Mesendoderm (in vitro differentiated cells): Measurements from ENCODE around the gene PCDH19.

Source experiments
- DNase-seq: peaks from one replicate; pipeline ENCODE4 v3.0.0; 2013
- H2AK5ac ChIP-seq: 2 replicates; pipeline ENCODE4 v1.6.1; 2013; ENCODE audit warnings: low read length, inconsistent platforms
- H2BK120ac ChIP-seq: 2 replicates; pipeline ENCODE4 v1.6.1; 2013; ENCODE audit warnings: low read depth, mild to moderate bottlenecking, low read length, moderate library complexity, mixed read lengths
- H2BK15ac ChIP-seq: replicated peaks from 2 replicates; pipeline ENCODE4 v1.6.1; 2013; ENCODE audit warnings: low read depth, mild to moderate bottlenecking, moderate library complexity
- H2BK5ac ChIP-seq: 2 replicates; pipeline ENCODE4 v1.6.1; 2013; ENCODE audit warnings: low read length, inconsistent platforms
- H3K18ac ChIP-seq: 2 replicates; pipeline ENCODE4 v1.6.1; 2013; ENCODE audit warnings: mild to moderate bottlenecking, low read length, mixed read lengths
- H3K23ac ChIP-seq: one replicate; pipeline ENCODE4 v1.6.1; 2013; ENCODE audit warnings: low read length
- H3K27ac ChIP-seq: 2 replicates; pipeline ENCODE4 v1.5.1; 2013; ENCODE audit warnings: low read depth, mild to moderate bottlenecking, inconsistent platforms, low read length, moderate library complexity
- H3K27me3 ChIP-seq: 2 replicates; pipeline ENCODE4 v1.6.1; 2013; ENCODE audit warnings: low read length, control low read depth, mild to moderate bottlenecking, inconsistent platforms; ENCODE audit not compliant: insufficient read depth, poor library complexity
- H3K36me3 ChIP-seq: 2 replicates; pipeline ENCODE4 v1.6.1; 2013; ENCODE audit warnings: low read length, inconsistent platforms; ENCODE audit not compliant: control insufficient read depth, insufficient read depth
- H3K4ac ChIP-seq: one replicate; pipeline ENCODE4 v1.6.1; 2013; ENCODE audit warnings: low read depth, mild to moderate bottlenecking, low read length, moderate library complexity
- H3K4me1 ChIP-seq: 2 replicates; pipeline ENCODE4 v1.6.1; 2013; ENCODE audit warnings: low read depth, low read length, inconsistent platforms; ENCODE audit not compliant: control insufficient read depth
- H3K4me2 ChIP-seq: 2 replicates; pipeline ENCODE4 v1.6.1; 2013; ENCODE audit warnings: low read length
- H3K4me3 ChIP-seq: 2 replicates; pipeline ENCODE4 v1.5.1; 2013; ENCODE audit warnings: mild to moderate bottlenecking, low read length
- H3K56ac ChIP-seq: one replicate; pipeline ENCODE4 v1.6.1; 2013; ENCODE audit warnings: low read length
- H3K79me1 ChIP-seq: 2 replicates; pipeline ENCODE4 v1.6.1; 2013; ENCODE audit warnings: low read length, inconsistent platforms
- H3K79me2 ChIP-seq: 2 replicates; pipeline ENCODE4 v1.6.1; 2013; ENCODE audit warnings: mild to moderate bottlenecking, low read length; ENCODE audit not compliant: control insufficient read depth, insufficient read depth
- H3K9ac ChIP-seq: 2 replicates; pipeline ENCODE4 v1.6.1; 2013; ENCODE audit warnings: low read length, inconsistent platforms
- H4K5ac ChIP-seq: one replicate; pipeline ENCODE4 v1.6.1; 2013; ENCODE audit warnings: low read length
- H4K8ac ChIP-seq: one replicate; pipeline ENCODE4 v1.6.1; 2013; ENCODE audit warnings: low read depth, mild to moderate bottlenecking, control low read depth, low read length, moderate library complexity
- WGBS: extraction: QIAGEN DNeasy Blood & Tissue Kit; methylation state at CpG from one replicate; pipeline ENCODE4 v1.1.7; 2013; ENCODE audit warnings: low lambda C conversion rate, missing lambda C conversion rate; ENCODE audit not compliant: insufficient coverage; ENCODE audit errors: extremely low coverage; 5-methylcytosine and 5-hydroxymethylcytosine counted together

PCDH19 gene

GRCh38 chrX:100316987-100317386 lies 93.1 kb downstream of the PCDH19 start:
- Histone ChIP-seq H3K56ac (no peak overlapping the region), H3K4me1 (no peaks in the 10 kb centered on the region), H4K8ac (no peak overlapping the region), H3K27ac (no peak overlapping the region), H3K36me3 (no peaks in the 10 kb centered on the region), H3K27me3 (no peaks in the 10 kb centered on the region), H2BK15ac (no peak overlapping the region), H3K79me2 (no peaks in the 10 kb centered on the region), H3K4ac (no peak overlapping the region), H2BK120ac (no peak overlapping the region), H2AK5ac (no peak overlapping the region), H4K5ac (no peak overlapping the region), H2BK5ac (no peak overlapping the region), H3K18ac (no peak overlapping the region), H3K9ac (no peak overlapping the region), H3K79me1 (no peaks in the 10 kb centered on the region), H3K4me3 (no peak overlapping the region), H3K23ac (no peak overlapping the region), H3K4me2 (no peak overlapping the region)
- WGBS: no CpG with 5 or more reads among the region's 3 CpGs
- DNase-seq: no peak

DNA sequence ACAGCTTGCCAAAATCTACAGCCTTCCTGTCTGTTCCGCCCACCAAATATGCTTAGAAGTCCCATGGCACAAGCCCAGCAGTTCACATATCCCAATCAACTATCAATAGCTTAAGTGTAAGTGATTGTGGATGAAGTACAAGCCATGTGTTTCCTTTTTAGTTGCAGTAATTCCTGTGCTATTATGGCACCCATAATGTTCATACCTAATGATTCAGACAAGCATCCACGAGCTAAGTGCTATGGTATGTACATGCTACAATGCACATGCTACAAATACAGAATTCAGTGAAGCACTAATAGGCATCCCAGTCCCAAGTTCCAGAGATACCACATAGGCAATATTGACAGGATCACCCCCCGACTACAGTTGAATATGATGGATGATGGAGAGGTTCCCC lies 94.5 kb downstream of the PCDH19 start:
- Histone ChIP-seq H3K23ac (no peak overlapping the region), H2BK15ac (no peak overlapping the region), H2BK120ac (no peak overlapping the region), H3K18ac (no peak overlapping the region), H3K4ac (no peak overlapping the region), H2BK5ac (no peak overlapping the region), H3K9ac (no peak overlapping the region), H3K27ac (no peak overlapping the region), H3K27me3 (no peaks in the 10 kb centered on the region), H3K56ac (no peak overlapping the region), H3K36me3 (no peaks in the 10 kb centered on the region), H3K79me2 (no peaks in the 10 kb centered on the region), H2AK5ac (no peak overlapping the region), H3K4me2 (no peak overlapping the region), H4K5ac (no peak overlapping the region), H3K4me3 (no peak overlapping the region), H3K4me1 (no peaks in the 10 kb centered on the region), H4K8ac (no peak overlapping the region), H3K79me1 (no peaks in the 10 kb centered on the region)
- no peak for DNase-seq
- no CpG with 5 or more reads among the region's 3 CpGs for WGBS

- Histone ChIP-seq H3K4me1 (no peaks in the 10 kb centered on the region), H4K5ac (no peak overlapping the region), H2AK5ac (no peak overlapping the region), H3K4ac (no peak overlapping the region), H3K27ac (no peak overlapping the region), H2BK15ac (no peak overlapping the region), H3K23ac (no peak overlapping the region), H3K79me2 (no peaks in the 10 kb centered on the region), H2BK5ac (no peak overlapping the region), H3K4me2 (no peak overlapping the region), H2BK120ac (no peak overlapping the region), H3K27me3 (no peaks in the 10 kb centered on the region), H3K9ac (no peak overlapping the region), H3K56ac (no peak overlapping the region), H3K36me3 (no peaks in the 10 kb centered on the region), H3K4me3 (no peak overlapping the region), H4K8ac (no peak overlapping the region), H3K18ac (no peak overlapping the region), H3K79me1 (no peaks in the 10 kb centered on the region)
- no peak for DNase-seq
- WGBS: no CpG with 5 or more reads among the region's 2 CpGs
Measured at GRCh38 chrX:100299559-100299958, 110.5 kb downstream of the PCDH19 start.

DNA sequence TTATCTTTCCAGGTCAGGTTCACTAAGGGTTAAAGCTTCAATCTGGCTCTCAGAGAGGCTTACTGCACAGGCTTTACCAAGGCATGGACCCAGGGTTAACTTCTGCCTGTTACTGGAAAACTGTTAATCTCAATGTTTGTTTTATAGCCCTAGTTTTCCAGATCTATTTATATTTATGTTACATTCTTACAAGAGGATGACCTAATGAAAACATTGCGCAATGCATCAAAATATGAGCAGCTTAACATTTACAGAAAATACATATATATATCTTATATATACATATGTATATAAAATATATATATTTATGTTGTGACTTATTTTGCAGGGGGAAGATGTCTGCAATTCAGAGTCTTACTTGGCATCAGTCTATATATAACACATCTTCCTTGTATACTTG lies 112.3 kb downstream of the PCDH19 start:
- Histone ChIP-seq H2BK5ac (no peak overlapping the region), H3K4me2 (no peak overlapping the region), H3K4ac (no peak overlapping the region), H4K5ac (no peak overlapping the region), H3K4me1 (no peaks in the 10 kb centered on the region), H3K18ac (no peak overlapping the region), H2BK120ac (no peak overlapping the region), H3K9ac (no peak overlapping the region), H2BK15ac (no peak overlapping the region), H3K27me3 (no peaks in the 10 kb centered on the region), H3K79me2 (no peaks in the 10 kb centered on the region), H3K27ac (no peak overlapping the region), H2AK5ac (no peak overlapping the region), H3K23ac (no peak overlapping the region), H3K4me3 (no peak overlapping the region), H4K8ac (no peak overlapping the region), H3K56ac (no peak overlapping the region), H3K36me3 (no peaks in the 10 kb centered on the region), H3K79me1 (no peaks in the 10 kb centered on the region)
- WGBS: no CpG with 5 or more reads among the region's 1 CpG
- DNase-seq: no peak

DNA sequence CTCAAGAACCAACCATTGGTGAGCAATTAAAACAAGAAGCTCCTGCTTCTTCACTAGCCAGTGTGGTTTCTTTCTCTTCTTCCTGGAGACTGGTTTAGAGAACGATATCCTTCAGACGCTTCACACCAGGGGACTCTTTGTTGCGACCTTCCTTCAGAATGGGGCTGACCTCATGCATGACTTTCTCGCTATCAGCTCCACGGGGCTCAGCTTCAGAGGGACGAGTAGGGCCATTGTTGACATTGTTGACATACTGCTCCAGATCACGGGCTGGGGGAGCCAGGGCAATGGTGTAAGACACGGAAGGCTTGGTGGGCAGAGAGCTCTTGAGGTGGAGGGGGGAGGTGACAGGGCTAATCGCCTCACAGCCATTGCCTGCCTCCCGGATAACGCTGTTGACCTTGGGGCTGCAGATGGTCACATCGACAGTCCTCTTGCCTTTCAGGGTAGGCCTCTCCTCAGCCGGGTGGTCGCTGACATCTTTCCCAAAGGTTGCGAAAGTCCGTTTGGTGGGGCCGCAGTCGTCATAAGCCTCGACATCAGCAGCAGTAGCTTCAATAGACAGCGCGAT lies 113.8 kb downstream of the PCDH19 start:
- Histone ChIP-seq H3K4me2 (no peak overlapping the region), H2BK15ac (no peak overlapping the region), H3K36me3 (no peaks in the 10 kb centered on the region), H2AK5ac (no peak overlapping the region), H3K23ac (no peak overlapping the region), H4K5ac (no peak overlapping the region), H3K56ac (no peak overlapping the region), H3K79me2 (no peaks in the 10 kb centered on the region), H2BK5ac (no peak overlapping the region), H3K18ac (no peak overlapping the region), H3K4me1 (no peaks in the 10 kb centered on the region), H3K9ac (no peak overlapping the region), H2BK120ac (no peak overlapping the region), H3K27ac (no peak overlapping the region), H4K8ac (no peak overlapping the region), H3K79me1 (no peaks in the 10 kb centered on the region), H3K4me3 (no peak overlapping the region), H3K27me3 (no peaks in the 10 kb centered on the region), H3K4ac (no peak overlapping the region)
- peak; percentile 91 for DNase-seq
- WGBS: no CpG with 5 or more reads among the region's 21 CpGs

DNA sequence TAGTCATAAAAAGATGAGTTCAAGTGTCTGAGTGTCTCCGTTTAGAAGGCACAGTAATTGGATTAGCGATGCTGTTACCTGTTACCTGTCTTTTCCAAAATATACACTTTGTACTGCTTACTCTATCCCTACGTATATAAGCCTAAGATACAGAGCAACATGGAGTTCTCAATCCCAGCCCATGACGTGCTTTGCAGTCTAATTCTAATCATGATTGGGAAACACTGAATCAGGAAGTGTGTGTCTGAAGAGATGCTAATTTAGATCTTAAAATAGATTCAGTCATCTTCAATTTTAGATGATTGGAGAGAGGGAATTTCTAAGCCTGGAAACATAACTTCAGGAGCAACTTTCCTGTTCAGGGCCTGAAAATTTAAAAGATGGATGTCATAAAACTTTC lies 115.1 kb downstream of the PCDH19 start:
- no peak for DNase-seq
- H2BK15ac ChIP-seq: no peak overlapping the region
- no peaks in the 10 kb centered on the region for H3K36me3 ChIP-seq
- no peak overlapping the region for H3K23ac ChIP-seq
- H4K8ac ChIP-seq: no peak overlapping the region
- no peaks in the 10 kb centered on the region for H3K4me1 ChIP-seq
- no peak overlapping the region for H2AK5ac ChIP-seq
- H3K79me2 ChIP-seq: no peaks in the 10 kb centered on the region
- H3K27me3 ChIP-seq: no peaks in the 10 kb centered on the region
- no peak overlapping the region for H3K4me3 ChIP-seq
- no peak overlapping the region for H3K56ac ChIP-seq
- H4K5ac ChIP-seq: no peak overlapping the region
- no peak overlapping the region for H2BK5ac ChIP-seq
- no peak overlapping the region for H3K4me2 ChIP-seq
- H3K27ac ChIP-seq: no peak overlapping the region
- no peak overlapping the region for H3K9ac ChIP-seq
- no peak overlapping the region for H2BK120ac ChIP-seq
- no peak overlapping the region for H3K18ac ChIP-seq
- no CpG with 5 or more reads among the region's 4 CpGs for WGBS
- no peaks in the 10 kb centered on the region for H3K79me1 ChIP-seq
- no peak overlapping the region for H3K4ac ChIP-seq
